Right renal pelvis (tissue), 4 donors: ENCODE data around the gene RNF20. TPM values are rescaled to one million over a fixed set of nuclear protein-coding genes. Genes with fewer than 3 reads are reported as not detected.
A peak's percentile ranks its signal among the peaks of the same experiment; 100 is the strongest.
"Not testable (repeated sequence)": the region's sequence is repeated elsewhere in the genome, so short reads cannot be mapped to it uniquely, and the experiment has no call there.

Experiments
- DNase-seq, 4 donors: peaks; one replicate each; pipeline ENCODE4 v3.0.0-alpha.2; 2013; ENCODE audit warnings: low read depth in 4 of 4, low spot score in 3 of 4, missing footprints in 1 of 4
- polyA plus RNA-seq, 4 donors: library from polyadenylated mRNA; unstranded; fragments of 120-200 nt; gene quantifications; one replicate each; pipeline ENCODE4 v1.2.1, GENCODE V29; 2013; ENCODE audit not compliant: insufficient read length in 4 of 4

RNF20 gene, protein sequence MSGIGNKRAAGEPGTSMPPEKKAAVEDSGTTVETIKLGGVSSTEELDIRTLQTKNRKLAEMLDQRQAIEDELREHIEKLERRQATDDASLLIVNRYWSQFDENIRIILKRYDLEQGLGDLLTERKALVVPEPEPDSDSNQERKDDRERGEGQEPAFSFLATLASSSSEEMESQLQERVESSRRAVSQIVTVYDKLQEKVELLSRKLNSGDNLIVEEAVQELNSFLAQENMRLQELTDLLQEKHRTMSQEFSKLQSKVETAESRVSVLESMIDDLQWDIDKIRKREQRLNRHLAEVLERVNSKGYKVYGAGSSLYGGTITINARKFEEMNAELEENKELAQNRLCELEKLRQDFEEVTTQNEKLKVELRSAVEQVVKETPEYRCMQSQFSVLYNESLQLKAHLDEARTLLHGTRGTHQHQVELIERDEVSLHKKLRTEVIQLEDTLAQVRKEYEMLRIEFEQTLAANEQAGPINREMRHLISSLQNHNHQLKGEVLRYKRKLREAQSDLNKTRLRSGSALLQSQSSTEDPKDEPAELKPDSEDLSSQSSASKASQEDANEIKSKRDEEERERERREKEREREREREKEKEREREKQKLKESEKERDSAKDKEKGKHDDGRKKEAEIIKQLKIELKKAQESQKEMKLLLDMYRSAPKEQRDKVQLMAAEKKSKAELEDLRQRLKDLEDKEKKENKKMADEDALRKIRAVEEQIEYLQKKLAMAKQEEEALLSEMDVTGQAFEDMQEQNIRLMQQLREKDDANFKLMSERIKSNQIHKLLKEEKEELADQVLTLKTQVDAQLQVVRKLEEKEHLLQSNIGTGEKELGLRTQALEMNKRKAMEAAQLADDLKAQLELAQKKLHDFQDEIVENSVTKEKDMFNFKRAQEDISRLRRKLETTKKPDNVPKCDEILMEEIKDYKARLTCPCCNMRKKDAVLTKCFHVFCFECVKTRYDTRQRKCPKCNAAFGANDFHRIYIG
- 10 to 100 TPM; 54.7 to 68.6 (median 67.1) TPM for polyA plus RNA-seq

DNA sequence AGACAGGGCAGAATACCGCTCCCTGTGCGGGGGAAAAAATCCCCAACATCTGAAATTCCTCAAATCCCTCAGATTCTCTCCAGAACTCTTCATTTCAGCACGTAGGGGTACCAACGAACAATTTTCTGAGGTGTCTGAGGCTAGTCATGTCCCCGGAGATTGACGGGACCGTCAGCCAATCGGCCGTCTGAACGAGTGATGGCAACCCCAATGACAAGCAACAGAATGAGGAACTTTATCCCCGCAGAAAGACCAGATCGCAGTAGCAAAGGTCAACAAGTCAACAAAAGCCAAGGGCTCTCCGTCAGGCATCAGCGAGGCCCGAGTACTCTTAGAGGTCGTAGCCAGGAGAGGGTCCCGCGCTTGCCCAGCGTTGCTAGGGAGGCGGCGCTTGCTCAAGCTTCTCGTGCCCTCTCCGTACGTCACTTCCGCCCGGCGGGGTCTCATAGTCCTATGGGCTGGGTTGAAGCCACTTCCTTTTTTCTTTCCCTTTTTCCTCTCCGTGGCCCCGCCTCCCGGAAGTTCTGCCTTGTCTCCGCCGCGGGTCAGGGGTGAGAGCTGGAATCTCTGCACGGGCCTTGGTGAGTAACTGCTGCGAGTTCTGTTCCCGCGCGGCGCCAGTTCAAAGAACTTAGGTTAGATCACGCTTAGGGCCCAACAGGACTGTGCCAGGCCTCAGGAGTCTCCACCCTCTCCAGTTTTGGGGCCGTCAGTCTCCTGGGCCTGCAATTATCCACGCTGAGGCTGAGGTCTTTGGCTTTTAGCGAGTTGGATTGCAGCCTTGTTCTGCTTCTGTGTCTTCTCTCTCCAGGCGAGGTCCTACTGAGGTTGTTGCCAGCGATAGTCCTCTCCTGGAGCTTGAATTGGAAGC is at the start of gene RNF20:
Gene RNF20 (plus strand): TSS at position 520 of the 871 bp plus-strand sequence. CDS start 1,571 bp downstream, outside the sequence.
- DNase-seq: peak; percentile 99 to 100 (median 100)

DNA sequence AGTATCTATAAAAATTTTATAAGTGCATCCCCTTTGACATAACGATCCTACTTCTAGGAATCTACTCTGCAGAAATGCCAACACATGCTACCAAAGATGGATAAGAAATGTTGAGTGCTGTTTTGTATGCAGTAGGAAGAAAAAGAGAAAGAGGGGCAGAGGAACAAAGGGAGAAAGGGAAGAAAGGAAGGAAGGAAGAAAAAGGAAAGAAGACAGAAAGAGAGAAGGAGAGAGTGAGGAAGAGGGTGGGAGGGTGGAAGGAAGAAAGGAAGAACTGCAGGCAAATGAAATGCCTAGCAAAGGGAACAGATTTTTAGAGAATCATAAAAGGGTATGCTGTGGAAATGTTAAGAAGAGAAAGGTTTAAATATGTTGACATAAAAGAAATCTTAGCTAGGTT is 49.6 kb upstream of the RNF20 start:
- DNase-seq: no peak

DNA sequence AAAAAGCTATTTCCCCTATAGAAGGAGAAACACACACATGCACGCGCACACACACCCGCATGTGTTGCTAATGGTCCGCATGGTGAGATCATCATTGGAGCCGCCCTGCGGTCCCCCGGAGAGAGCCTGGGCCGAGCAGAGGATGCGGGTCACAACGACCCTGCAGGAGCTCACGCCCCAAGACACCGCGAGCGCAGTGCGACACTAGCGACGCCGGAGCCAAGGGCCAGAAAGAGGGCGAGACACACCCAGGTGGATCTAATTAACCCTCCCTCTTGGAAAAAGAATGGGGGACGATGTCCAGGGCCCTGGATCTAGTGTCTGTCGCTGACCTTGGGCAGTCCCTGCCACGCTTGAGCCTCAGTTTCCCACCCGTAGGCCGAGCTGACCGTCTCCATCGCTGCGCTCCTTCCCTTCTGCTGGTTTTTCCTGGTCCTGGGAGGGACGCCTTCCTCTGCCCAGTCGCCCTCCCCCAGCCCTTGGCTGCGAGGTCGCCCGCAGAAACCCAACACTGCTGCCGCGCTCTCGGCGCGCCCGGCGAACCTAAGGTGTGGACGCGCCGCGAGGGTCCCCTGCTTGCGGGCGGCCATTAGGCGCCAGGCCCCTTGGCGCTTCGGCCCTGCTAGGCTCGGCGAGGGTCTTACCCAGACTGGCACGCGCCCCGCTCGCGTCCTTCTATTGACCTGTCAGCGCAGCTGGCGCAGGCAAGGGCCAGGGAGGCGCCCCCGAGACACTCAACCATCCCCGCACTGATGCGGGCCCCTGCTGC is 47.5 kb upstream of the RNF20 start:
- DNase-seq: peak in 1 of 4 donors; percentile 17

DNA sequence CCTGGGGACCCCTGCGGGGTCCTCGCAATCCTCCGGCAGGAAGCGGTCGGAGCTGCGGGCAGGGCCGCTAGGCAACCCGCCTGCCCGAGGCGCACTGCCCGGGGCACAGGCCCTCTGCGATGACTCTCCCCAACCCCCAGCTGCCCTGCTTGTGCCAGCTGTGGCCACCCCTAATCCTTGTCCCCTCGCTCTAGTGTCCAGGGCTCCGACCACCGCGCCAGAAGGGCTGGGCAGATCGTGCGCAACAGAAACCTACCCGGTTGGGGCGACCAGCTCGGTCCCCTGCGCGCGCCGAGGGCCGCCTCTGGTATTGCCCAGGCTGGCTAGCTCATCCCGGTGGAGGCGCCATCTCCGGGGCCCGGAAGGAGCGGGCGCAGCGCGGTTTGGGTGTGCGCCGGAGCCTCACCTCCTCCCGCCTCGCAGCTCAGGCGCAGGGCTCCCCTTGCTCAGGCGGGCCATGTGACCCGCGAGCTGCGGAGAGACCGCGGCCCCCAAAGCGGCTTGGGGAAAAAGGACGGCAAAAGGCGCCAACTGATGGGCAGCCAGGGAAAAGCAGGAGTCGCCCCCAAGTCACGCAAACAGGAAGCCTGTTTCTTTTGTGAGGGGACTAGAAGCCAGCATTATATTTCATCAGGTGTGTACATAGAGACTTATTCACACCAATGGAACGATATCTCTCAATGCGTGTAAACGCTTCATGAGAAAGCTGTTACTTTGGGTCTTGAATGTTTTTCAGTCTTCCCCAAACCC is 46.8 kb upstream of the RNF20 start:
- peak; percentile 28 to 58 (median 42) for DNase-seq

DNA sequence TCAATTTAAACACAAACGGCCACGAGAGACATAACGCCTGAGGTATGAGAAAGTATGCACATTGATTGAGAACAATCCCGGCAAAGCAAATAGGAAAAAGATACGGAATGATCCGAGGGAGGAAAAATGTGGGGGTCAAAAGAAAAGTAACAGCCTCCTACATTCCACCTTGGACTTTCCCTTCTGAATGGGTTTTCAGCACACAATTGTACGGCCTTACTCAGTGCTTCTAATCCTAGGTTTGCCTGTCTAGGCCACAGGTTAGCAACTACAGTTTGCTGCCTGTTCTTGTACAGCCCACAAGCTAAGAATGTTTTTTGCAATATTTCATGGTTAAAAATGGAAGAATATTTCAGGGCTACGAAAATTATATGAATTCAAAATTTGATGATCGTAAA is 46.2 kb upstream of the RNF20 start:
- DNase-seq: no peak

DNA sequence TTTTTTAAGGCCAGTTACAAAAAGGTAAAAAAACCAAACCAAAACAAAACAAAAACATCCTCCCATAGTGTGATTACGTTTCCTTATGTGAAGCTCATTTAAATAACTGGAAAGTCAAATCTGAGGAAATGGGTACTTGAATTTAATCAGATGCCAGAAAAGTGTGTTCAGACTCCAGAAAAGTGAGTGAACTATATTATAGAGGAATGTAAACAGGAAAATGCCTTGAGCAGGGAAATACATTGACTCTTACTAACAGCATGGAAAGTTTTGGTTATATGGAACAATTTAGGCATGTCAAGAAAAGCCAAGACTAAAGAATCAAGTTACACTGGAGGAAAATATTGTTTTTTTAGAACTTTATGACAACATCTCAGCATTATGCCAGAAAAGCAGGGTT is 37.8 kb upstream of the RNF20 start:
- DNase-seq: no peak

DNA sequence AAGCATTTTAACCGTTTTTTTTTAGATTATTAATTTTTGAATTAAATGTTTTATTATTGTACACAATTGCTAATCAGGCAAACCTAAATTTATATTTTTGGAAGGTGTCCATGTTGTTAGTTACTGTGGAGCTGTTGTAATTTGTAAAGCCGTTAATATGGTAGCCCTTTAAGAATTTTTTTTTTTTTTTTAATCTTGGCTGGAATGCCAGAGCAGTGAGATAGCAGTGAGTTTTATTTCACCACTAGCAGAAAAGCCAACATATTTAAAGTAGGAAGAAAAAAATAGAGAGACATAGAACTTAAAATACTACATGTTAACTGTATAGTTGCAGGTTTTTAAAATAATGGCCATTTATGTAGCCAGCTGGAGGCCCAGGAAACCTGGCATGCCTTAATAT is 35.3 kb upstream of the RNF20 start:
- DNase-seq: no peak

DNA sequence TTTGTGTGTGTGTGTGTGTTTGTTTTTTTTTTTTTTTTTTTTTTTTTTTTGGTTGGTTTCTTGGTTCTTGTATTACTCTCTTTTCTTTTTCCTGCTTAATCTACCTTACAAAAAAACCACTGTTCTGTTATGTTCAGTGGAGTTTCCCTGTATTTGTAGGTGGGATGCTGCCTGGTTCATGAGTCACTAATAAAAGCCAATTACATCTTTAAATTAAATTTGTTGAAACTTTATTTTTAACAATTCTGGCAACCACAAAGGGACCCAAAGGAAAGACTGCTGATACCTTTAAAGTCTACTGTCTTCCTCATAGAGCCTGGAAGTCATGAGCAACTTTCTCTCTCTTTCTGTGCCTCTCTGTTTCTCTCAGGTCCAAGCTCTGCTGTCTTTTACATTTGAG is 29.5 kb upstream of the RNF20 start:
- DNase-seq: no peak

DNA sequence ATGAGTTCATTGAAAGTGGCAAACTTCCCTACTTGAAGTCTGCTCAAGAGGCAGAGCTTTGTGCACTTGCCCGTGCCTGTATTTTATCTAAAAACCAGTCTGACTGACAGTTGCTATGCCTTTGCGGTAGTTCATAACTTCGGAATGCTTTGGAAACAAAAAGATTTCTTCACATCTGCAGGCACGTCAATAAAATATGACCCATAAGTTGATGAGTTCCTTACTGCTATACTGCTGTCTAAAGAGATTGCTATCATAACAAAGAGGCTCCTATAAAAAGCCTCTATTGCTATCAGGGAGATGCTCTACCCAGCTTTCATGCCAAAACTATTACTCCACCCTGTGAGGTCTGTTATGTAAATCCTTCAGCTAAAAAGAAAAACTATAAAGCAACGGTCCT is 25.4 kb upstream of the RNF20 start:
- no peak for DNase-seq

DNA sequence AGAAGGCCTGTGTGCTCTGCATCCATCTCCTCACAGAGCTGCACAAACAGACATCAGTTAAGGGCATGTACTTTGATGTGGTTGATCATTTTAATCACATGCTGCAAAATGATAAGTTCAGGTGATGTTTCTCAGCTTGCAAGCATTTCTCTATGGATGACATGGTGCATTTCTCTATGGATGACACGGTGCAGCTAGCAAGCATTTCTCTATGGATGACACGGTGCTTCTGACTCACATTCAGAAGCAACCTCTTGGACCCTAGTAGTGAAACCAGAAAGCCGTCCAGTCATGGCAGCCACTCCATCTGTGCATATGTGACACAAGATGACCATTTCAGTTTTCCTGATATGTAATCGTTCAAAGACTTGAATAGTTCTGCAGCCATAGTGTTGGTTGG is 24.1 kb upstream of the RNF20 start:
- no peak for DNase-seq

DNA sequence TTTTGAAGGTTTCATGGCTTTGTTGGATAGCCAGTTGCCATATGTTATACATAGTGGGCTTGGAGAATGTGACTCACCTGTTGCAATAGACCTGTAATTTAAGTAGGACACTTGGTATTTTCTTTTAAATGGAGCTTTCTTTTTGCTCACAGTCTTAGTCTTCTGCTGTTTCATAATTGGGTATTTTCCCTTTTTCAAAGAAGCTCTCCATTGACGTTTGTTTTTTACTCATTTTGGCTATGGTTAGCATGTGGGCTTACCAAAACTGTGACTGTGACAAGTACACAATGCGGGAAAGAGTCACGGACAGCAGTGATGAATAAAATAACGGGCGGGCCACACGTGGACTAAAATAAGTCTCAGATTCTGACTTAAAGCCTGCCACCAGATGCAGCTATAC is 23.2 kb upstream of the RNF20 start:
- DNase-seq: no peak

DNA sequence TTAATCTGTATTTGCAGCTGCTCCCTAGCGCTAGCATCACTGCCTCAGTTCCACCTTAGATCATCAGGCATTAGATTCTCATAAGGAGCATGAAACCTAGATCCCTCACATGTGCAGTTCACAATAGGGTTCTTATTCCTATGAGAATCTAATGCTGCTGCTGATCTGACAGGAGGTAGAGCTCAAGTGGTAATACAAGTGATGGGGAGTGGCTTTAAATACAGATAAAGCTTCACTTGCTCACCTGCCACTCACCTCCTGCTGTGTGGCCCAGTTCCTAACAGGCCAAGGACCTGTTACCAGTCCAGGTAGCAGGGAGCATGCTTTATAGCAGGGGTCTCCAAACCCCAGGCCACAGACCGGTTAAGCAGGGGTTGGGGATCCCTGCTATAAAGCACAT is 22.6 kb upstream of the RNF20 start:
- DNase-seq: no peak

DNA sequence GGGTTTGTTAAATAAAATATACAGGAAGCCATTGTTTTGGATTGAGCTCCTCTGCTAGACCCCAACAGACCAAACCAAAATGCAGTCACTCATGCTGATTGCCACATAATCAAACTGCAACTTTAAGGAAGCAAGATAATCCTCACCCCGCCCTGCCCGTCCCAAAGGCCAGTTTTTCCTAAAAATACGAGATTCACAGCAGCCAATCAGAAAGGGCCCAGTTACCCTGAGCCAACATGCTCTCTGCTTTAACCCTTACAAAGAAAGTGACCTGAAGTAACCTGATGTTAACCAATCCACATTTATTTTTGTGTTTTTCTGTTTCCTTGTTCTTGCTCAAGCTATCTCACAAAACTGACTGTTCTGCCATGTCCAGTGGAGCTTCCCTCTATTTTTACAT is 21.5 kb upstream of the RNF20 start:
- no peak for DNase-seq

DNA sequence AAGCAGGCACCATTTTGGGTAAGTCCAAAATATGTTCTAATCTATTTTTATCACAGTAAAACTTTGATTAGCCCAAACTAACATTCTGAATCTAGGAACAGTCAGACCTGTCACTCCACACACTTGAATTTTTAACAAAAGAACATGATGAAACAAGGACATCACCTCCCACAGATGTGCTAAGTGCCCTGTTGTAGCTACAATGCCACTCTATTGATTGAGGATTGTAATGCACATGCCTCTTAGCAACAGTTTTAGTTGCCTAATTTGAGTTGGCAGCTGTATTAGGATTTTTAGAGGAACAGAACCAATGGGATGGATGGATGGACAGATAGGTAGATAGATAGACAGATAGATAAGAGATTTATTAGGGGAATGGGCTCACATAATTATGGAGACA is 20.3 kb upstream of the RNF20 start:
- no peak for DNase-seq

DNA sequence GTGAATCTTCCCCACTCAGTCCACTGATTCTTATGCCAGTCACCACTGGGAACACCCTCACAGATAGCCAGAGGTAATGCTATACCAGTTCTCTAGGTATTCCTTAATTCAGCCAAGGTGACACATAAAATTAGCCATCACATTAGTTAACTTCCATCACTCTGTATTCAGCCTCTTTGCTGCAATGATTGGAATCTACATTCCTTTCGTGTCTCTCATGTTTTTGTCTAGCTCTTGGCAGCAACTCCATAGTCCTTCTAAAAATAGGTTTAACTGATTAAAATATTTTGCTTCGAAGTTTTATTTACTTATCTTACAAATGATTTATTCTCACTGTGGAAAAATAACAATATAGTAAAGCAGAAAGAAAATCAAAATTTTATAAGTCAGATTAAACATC is 19.6 kb upstream of the RNF20 start:
- DNase-seq: no peak

DNA sequence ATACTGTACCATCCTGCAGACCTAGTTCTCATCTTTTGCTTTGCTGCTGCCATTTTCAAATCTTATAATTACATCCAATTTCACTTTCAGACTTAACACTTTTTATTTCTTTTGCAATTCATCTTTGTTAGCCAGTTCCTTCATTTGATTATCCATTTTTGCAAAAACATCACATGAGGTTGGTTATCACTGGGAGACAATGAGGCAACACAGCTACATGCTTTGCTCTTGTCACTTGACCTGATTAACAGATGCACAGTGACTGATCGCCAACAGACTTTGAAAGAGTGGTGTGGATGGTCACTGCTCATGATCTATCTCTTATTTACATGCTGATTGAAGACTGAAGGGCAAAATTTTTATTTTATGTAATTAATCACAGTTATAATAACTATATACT is 17.0 kb upstream of the RNF20 start:
- no peak for DNase-seq

DNA sequence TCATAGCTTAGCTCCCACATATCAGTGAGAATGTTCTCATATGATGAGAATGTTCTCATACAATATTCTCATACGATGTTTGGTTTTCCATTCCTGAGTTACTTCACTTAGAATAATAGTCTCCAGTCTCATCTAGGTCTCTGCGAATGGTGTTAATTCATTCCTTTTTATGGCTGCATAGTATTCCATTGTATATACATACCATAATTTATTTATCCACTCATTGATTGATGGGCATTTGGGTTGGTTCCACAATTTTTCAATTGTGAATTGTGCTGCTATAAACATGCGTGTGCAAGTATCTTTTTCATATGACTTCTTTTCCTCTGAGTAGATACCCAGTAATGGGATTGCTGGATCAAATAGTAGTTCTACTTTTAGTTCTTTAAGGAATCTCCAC is 15.2 kb upstream of the RNF20 start:
- DNase-seq: not testable (repeated sequence)

DNA sequence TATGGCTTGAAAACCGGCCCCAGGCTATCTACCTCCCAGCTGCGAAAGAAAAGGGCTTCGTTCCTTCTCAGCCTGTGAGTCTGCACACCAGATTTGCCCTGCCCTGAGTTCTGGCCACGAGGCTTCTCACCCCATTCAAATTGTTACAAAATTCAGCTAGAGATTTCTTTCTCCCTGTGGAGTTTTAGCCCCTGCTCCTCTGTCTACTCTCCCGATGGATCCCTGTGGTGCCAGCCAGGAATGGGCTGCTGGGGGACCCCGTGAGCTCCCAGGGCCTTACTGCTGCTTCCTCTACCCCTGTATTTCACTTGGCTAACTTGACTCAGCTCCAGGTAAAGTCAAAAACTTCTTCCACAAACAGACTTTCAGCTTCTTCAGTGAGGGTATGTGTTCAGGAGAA is 9.3 kb upstream of the RNF20 start:
- no peak for DNase-seq

DNA sequence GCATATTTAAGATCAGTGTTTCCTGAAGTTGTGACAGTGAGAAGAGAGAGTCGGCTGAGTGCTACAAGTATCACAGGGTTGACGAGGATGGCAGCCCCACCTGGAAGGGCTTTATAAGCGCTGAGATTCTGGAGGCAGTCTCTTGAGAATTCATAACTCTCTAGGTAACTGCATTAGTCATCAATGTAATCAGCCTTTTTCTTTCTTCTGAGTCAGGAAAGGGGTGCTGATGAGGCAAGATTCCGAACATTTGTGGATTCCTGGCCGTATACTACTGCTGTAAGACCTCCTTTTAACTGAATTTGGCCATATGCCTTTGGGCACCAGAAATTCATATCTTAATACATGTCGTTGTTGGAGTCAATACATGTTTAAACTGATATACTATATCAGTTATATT is 6.6 kb upstream of the RNF20 start:
- no peak for DNase-seq
